Suprapubic skin (tissue), 4 donors: ENCODE data around the gene PTPRN2. TPM values are rescaled to one million over a fixed set of nuclear protein-coding genes. Genes with fewer than 3 reads are reported as not detected.
"Not testable (repeated sequence)": the region's sequence is repeated elsewhere in the genome, so short reads cannot be mapped to it uniquely, and the experiment has no call there.

ENCODE experiments used
- DNase-seq, 2 donors: peaks; one replicate each; pipeline ENCODE4 v3.0.0-alpha.2; 2019; ENCODE audit warnings: low spot score in 2 of 2
- H3K27ac ChIP-seq: fragments of 200-600 bp; sonication (generic); one replicate; pipeline ENCODE4 v1.5.1; 2019
- H3K27me3 ChIP-seq: fragments of 200-600 bp; sonication (generic); one replicate; pipeline ENCODE4 v1.5.1; 2019
- H3K36me3 ChIP-seq: fragments of 200-600 bp; sonication (generic); one replicate; pipeline ENCODE4 v1.5.1; 2019
- H3K4me1 ChIP-seq: fragments of 200-600 bp; sonication (generic); one replicate; pipeline ENCODE4 v1.5.1; 2019
- H3K4me3 ChIP-seq: fragments of 200-600 bp; sonication (generic); one replicate; pipeline ENCODE4 v1.5.1; 2019; ENCODE audit warnings: mild to moderate bottlenecking
- H3K9me3 ChIP-seq: fragments of 200-600 bp; sonication (generic); one replicate; pipeline ENCODE4 v1.5.1; 2019
- CTCF ChIP-seq, 2 donors: fragments of 200-600 bp in 1 of 2; fragments of 450-650 bp in 1 of 2; sonication (generic) in 1 of 2; IDR thresholded peaks; one replicate each; pipeline ENCODE4 v1.5.1; 2016 to 2019; ENCODE audit warnings: antibody characterized with exemption in 2 of 2, mild to moderate bottlenecking in 1 of 2, moderate library complexity in 1 of 2
- EP300 ChIP-seq: sonication (generic); formaldehyde crosslinking; IDR thresholded peaks from one replicate; pipeline ENCODE4 v1.6.1; 2017; ENCODE audit warnings: antibody characterized with exemption
- POLR2A ChIP-seq, 2 donors: fragments of 450-650 bp; IDR thresholded peaks; one replicate each; pipeline ENCODE4 v1.6.1; 2017; ENCODE audit warnings: antibody characterized with exemption in 2 of 2, mild to moderate bottlenecking in 2 of 2, moderate library complexity in 2 of 2
- POLR2AphosphoS5 ChIP-seq, 3 donors: sonication (generic); formaldehyde crosslinking; IDR thresholded peaks; one replicate each; pipeline ENCODE4 v1.6.1; 2017; ENCODE audit warnings: antibody characterized with exemption in 3 of 3
- WGBS: methylation state at CpG from one replicate; pipeline ENCODE4 v1.1.5; 2018; 5-methylcytosine and 5-hydroxymethylcytosine counted together
- total RNA-seq, 4 donors: library from RNA; depleted of rRNA; stranded (reverse); fragments of >200 nt; gene quantifications; one replicate each; pipeline ENCODE4 v1.1.0, GENCODE V29; 2016

PTPRN2 gene
- total RNA-seq, 4 donors from 2014 or later, result 0.23 to 1.8 (median 1.3) TPM

GRCh38 chr7:157501581-157501980 is 1086.0 kb downstream of the PTPRN2 start:
- no peak for DNase-seq
- no peak for TF ChIP-seq POLR2A (IDR thresholded peaks at IDR 0.05)
- no peak for TF ChIP-seq POLR2AphosphoS5 (IDR thresholded peaks at IDR 0.05)
- TF ChIP-seq EP300, result no peak
- TF ChIP-seq CTCF (IDR thresholded peaks at IDR 0.05), result no peak
- WGBS, result 67% methylated on average over 22 of the region's 22 CpGs
- Histone ChIP-seq H3K4me3 (no peak overlapping the region), H3K27me3 (no peaks in the 10 kb centered on the region), H3K27ac (no peak overlapping the region), H3K4me1 (no peaks in the 10 kb centered on the region), H3K36me3 (no peaks in the 10 kb centered on the region), H3K9me3 (no peaks in the 10 kb centered on the region)

- not testable (repeated sequence) for DNase-seq
Observed at GRCh38 chr7:157500989-157501540, 1086.6 kb downstream of the PTPRN2 start.

GRCh38 chr7:157500171-157500960 is 1087.3 kb downstream of the PTPRN2 start:
- Histone ChIP-seq H3K36me3 (no peaks in the 10 kb centered on the region), H3K27ac (no peak overlapping the region), H3K4me1 (no peaks in the 10 kb centered on the region), H3K4me3 (no peak overlapping the region), H3K27me3 (no peaks in the 10 kb centered on the region), H3K9me3 (no peaks in the 10 kb centered on the region)
- 84% methylated on average over 26 of the region's 32 CpGs for WGBS
- no peak for DNase-seq
- no peak for TF ChIP-seq CTCF (IDR thresholded peaks at IDR 0.05)
- no peak for TF ChIP-seq POLR2AphosphoS5 (IDR thresholded peaks at IDR 0.05)
- no peak for TF ChIP-seq POLR2A (IDR thresholded peaks at IDR 0.05)
- no peak for TF ChIP-seq EP300

More at GRCh38 chr7:157500989-157501540, 1086.6 kb downstream of the PTPRN2 start:
- not testable (repeated sequence) for H3K27ac ChIP-seq, H3K36me3 ChIP-seq, H3K4me3 ChIP-seq, H3K9me3 ChIP-seq, H3K4me1 ChIP-seq, H3K27me3 ChIP-seq
- WGBS, result 92% methylated on average over 7 of the region's 45 CpGs

GRCh38 chr7:157499835-157500153 is 1087.8 kb downstream of the PTPRN2 start:
- 79% methylated on average over 6 of the region's 9 CpGs for WGBS
- no peak overlapping the region for H3K27ac ChIP-seq
- no peaks in the 10 kb centered on the region for H3K9me3 ChIP-seq
- no peak overlapping the region for H3K4me3 ChIP-seq
- DNase-seq, result no peak
- no peaks in the 10 kb centered on the region for H3K36me3 ChIP-seq
- H3K27me3 ChIP-seq, result no peaks in the 10 kb centered on the region
- no peak for TF ChIP-seq CTCF (IDR thresholded peaks at IDR 0.05)
- no peak for TF ChIP-seq EP300
- no peak for TF ChIP-seq POLR2AphosphoS5 (IDR thresholded peaks at IDR 0.05)
- TF ChIP-seq POLR2A (IDR thresholded peaks at IDR 0.05), result no peak
- H3K4me1 ChIP-seq, result no peaks in the 10 kb centered on the region

- DNase-seq, result peak in 1 of 2 donors; percentile 21
- Histone ChIP-seq H3K4me1 (no peaks in the 10 kb centered on the region), H3K4me3 (no peak overlapping the region), H3K36me3 (no peaks in the 10 kb centered on the region), H3K9me3 (no peaks in the 10 kb centered on the region), H3K27me3 (no peaks in the 10 kb centered on the region), H3K27ac (no peak overlapping the region)
- WGBS, result 87% methylated on average over 16 of the region's 27 CpGs
- TF ChIP-seq CTCF (IDR thresholded peaks at IDR 0.05) (no peak), EP300 (no peak), POLR2AphosphoS5 (IDR thresholded peaks at IDR 0.05) (no peak), POLR2A (IDR thresholded peaks at IDR 0.05) (no peak)
Observed at GRCh38 chr7:157499121-157499834, 1088.3 kb downstream of the PTPRN2 start.
